Right cardiac atrium (tissue), 5 donors: Measurements from ENCODE around the gene TBC1D22A. TPM values are rescaled to one million over a fixed set of nuclear protein-coding genes. Genes with fewer than 3 reads are reported as not detected.
"Not testable (repeated sequence)": the region's sequence is repeated elsewhere in the genome, so short reads cannot be mapped to it uniquely, and the experiment has no call there.

Experiments
- ATAC-seq, 2 donors: fragments of 200-7000 bp; cut with Tn5 transposase; one replicate each; pipeline versions ENCODE4 v1.8.0 to v1.9.1; 2020; ENCODE audit warnings: moderate library complexity in 2 of 2, mild to moderate bottlenecking in 1 of 2
- DNase-seq, 3 donors: peaks; one replicate each; pipeline ENCODE4 v3.0.0-alpha.2; 2020
- H3K27ac ChIP-seq: one replicate; pipeline ENCODE4 v1.5.1; 2013; ENCODE audit warnings: mild to moderate bottlenecking, low read length, control low read depth, moderate library complexity
- H3K27me3 ChIP-seq: one replicate; pipeline ENCODE4 v1.6.1; 2013; ENCODE audit not compliant: control insufficient read depth, insufficient read depth
- H3K4me1 ChIP-seq: one replicate; pipeline ENCODE4 v1.6.1; 2013; ENCODE audit warnings: low read length; ENCODE audit not compliant: control insufficient read depth, insufficient read depth
- H3K4me3 ChIP-seq: one replicate; pipeline ENCODE4 v1.5.1; 2013; ENCODE audit warnings: low read length, control low read depth
- H3K9me3 ChIP-seq: one replicate; pipeline ENCODE4 v1.6.1; 2013; ENCODE audit warnings: low read length; ENCODE audit not compliant: control insufficient read depth
- WGBS: extraction: QIAGEN DNeasy Blood & Tissue Kit; methylation state at CpG from one replicate; pipeline ENCODE4 v1.1.7; 2013; 5-methylcytosine and 5-hydroxymethylcytosine counted together
- intact Hi-C, 4 donors: fragments of 100-400 bp; cut with DNase I; formaldehyde crosslinking; loops; one replicate each; pipeline versions ENCODE4 v1.11.0 to v1.14.0; 2022 to 2023
- polyA plus RNA-seq: library from polyadenylated mRNA; stranded (reverse); fragments of 200-250 nt; gene quantifications from one replicate; pipeline ENCODE4 v1.2.3, GENCODE V29; 2013
- total RNA-seq, 4 donors: library from RNA; stranded (reverse); fragmentation: NEBNext Ultra II Directional; extraction: Animal tissue kit (Norgen Biotek cat#: 25700); gene quantifications; one replicate each; pipeline ENCODE4 v1.2.1, GENCODE V29; 2021
- donor health status: healthy with polysubstance abuse.
- donor health status: DM: no; HTN: yes; CAD: no.
- donor health status: DM: no; HTN: no; CAD: no.
- donor health status: DM: no; HTN: yes; CAD: no; lungs with severe emphysema.
- donor health status: DM: yes; HTN: yes; CAD: no.

Gene TBC1D22A
- total and polyA plus RNA-seq, 5 donors, result 12.0 to 17.3 (median 15.7) TPM

- H3K27ac ChIP-seq, result no peak overlapping the region
- H3K4me3 ChIP-seq, result no peak overlapping the region
- ATAC-seq, result no peak
- intact Hi-C loops, result no loop called here
- no peaks in the 10 kb centered on the region for H3K27me3 ChIP-seq
- WGBS, result 77% methylated on average over 10 of the region's 10 CpGs
- peaks cover 2% of the 10 kb centered on the region for H3K4me1 ChIP-seq
- no peak for DNase-seq
- H3K9me3 ChIP-seq, result no peaks in the 10 kb centered on the region
These were observed 214.1 kb downstream of the TBC1D22A start for GRCh38 chr22:46976598-46976997.

- intact Hi-C loops, result no loop called here
- Histone ChIP-seq H3K4me3 (no peak overlapping the region), H3K9me3 (no peaks in the 10 kb centered on the region), H3K27me3 (no peaks in the 10 kb centered on the region), H3K27ac (no peak overlapping the region), H3K4me1 (no peaks in the 10 kb centered on the region)
- DNase-seq (no peak), ATAC-seq (no peak)
- WGBS, result 98% methylated on average over 14 of the region's 14 CpGs
These were observed 215.3 kb downstream of the TBC1D22A start for GRCh38 chr22:46977656-46978343.

GRCh38 chr22:46978668-46979067 is 216.2 kb downstream of the TBC1D22A start:
- H3K4me3 ChIP-seq, DNase-seq, ATAC-seq, H3K27ac ChIP-seq, H3K4me1 ChIP-seq, H3K9me3 ChIP-seq, H3K27me3 ChIP-seq, intact Hi-C loops: not testable (repeated sequence)
- 99% methylated on average over 12 of the region's 12 CpGs for WGBS

- no peak for ATAC-seq
- H3K27me3 ChIP-seq, result no peaks in the 10 kb centered on the region
- DNase-seq, result no peak
- no peak overlapping the region for H3K4me3 ChIP-seq
- no peaks in the 10 kb centered on the region for H3K4me1 ChIP-seq
- 98% methylated on average over 12 of the region's 12 CpGs for WGBS
- no peak overlapping the region for H3K27ac ChIP-seq
- intact Hi-C loops, result no loop called here
- no peaks in the 10 kb centered on the region for H3K9me3 ChIP-seq
These were observed 217.1 kb downstream of the TBC1D22A start for GRCh38 chr22:46979506-46979905.

GRCh38 chr22:46980392-46980791 is 217.9 kb downstream of the TBC1D22A start:
- 98% methylated on average over 3 of the region's 3 CpGs for WGBS
- no peak overlapping the region for H3K27ac ChIP-seq
- intact Hi-C loops, result no loop called here

GRCh38 chr22:46982635-46983034 is 220.2 kb downstream of the TBC1D22A start:
- no peak for ATAC-seq

More at GRCh38 chr22:46980392-46980791, 217.9 kb downstream of the TBC1D22A start:
- Histone ChIP-seq H3K27me3 (no peaks in the 10 kb centered on the region), H3K4me1 (no peaks in the 10 kb centered on the region), H3K9me3 (no peaks in the 10 kb centered on the region), H3K4me3 (no peak overlapping the region)
- DNase-seq (no peak), ATAC-seq (no peak)

GRCh38 chr22:46983046-46983445 is 220.6 kb downstream of the TBC1D22A start:
- 94% methylated on average over 4 of the region's 4 CpGs for WGBS
- intact Hi-C loops, result no loop called here
- H3K9me3 ChIP-seq, result no peaks in the 10 kb centered on the region
- H3K27ac ChIP-seq, result no peak overlapping the region
- DNase-seq (no peak), ATAC-seq (peak in 1 of 2 donors; percentile 16)
- no peaks in the 10 kb centered on the region for H3K4me1 ChIP-seq
- H3K27me3 ChIP-seq, result no peaks in the 10 kb centered on the region
- H3K4me3 ChIP-seq, result no peak overlapping the region

More at GRCh38 chr22:46982635-46983034, 220.2 kb downstream of the TBC1D22A start:
- H3K4me1 ChIP-seq, result no peaks in the 10 kb centered on the region
- no peak overlapping the region for H3K27ac ChIP-seq
- WGBS, result 97% methylated on average over 14 of the region's 14 CpGs
- H3K27me3 ChIP-seq, result no peaks in the 10 kb centered on the region
- DNase-seq, result no peak
- H3K9me3 ChIP-seq, result no peaks in the 10 kb centered on the region
- no peak overlapping the region for H3K4me3 ChIP-seq
- intact Hi-C loops, result no loop called here

GRCh38 chr22:46984751-46985506 is 222.5 kb downstream of the TBC1D22A start:
- Histone ChIP-seq H3K27me3 (no peaks in the 10 kb centered on the region), H3K9me3 (no peaks in the 10 kb centered on the region), H3K27ac (no peak overlapping the region), H3K4me1 (no peaks in the 10 kb centered on the region), H3K4me3 (no peak overlapping the region)
- no peak for DNase-seq
- intact Hi-C loops, result no loop called here
- WGBS, result 88% methylated on average over 16 of the region's 16 CpGs
- no peak for ATAC-seq

GRCh38 chr22:46985507-46985882 is 223.0 kb downstream of the TBC1D22A start:
- H3K9me3 ChIP-seq, result no peaks in the 10 kb centered on the region
- intact Hi-C loops, result no loop called here
- ATAC-seq, result no peak
- no peaks in the 10 kb centered on the region for H3K4me1 ChIP-seq
- no peak for DNase-seq
- 97% methylated on average over 8 of the region's 8 CpGs for WGBS
- no peak overlapping the region for H3K27ac ChIP-seq
- no peak overlapping the region for H3K4me3 ChIP-seq
- no peaks in the 10 kb centered on the region for H3K27me3 ChIP-seq

GRCh38 chr22:46986788-46987187 is 224.3 kb downstream of the TBC1D22A start:
- ATAC-seq (no peak), DNase-seq (no peak)
- H3K27me3 ChIP-seq, result no peaks in the 10 kb centered on the region
- H3K4me1 ChIP-seq, result no peaks in the 10 kb centered on the region
- WGBS, result 97% methylated on average over 11 of the region's 11 CpGs
- no peaks in the 10 kb centered on the region for H3K9me3 ChIP-seq
- intact Hi-C loops, result no loop called here
- H3K4me3 ChIP-seq, result no peak overlapping the region
- no peak overlapping the region for H3K27ac ChIP-seq

- ATAC-seq (no peak), DNase-seq (no peak)
- H3K4me3 ChIP-seq, result no peak overlapping the region
- no peak overlapping the region for H3K27ac ChIP-seq
- no peaks in the 10 kb centered on the region for H3K9me3 ChIP-seq
- 90% methylated on average over 12 of the region's 12 CpGs for WGBS
- no peaks in the 10 kb centered on the region for H3K27me3 ChIP-seq
- intact Hi-C loops, result no loop called here
- H3K4me1 ChIP-seq, result no peaks in the 10 kb centered on the region
These were observed 228.6 kb downstream of the TBC1D22A start for GRCh38 chr22:46990937-46991550.
